HG03571 (cell line): ENCODE measurements around the gene ODC1.

ENCODE experiments used
- ATAC-seq: cut with Tn5 transposase; IDR thresholded peaks from one replicate; pipeline ENCODE4 v1.9.1; 2021; ENCODE audit not compliant: unreplicated experiment

The ODC1 gene

GRCh38 chr2:10417551-10418335 is 30.4 kb downstream of the ODC1 start:
- no peak for ATAC-seq

GRCh38 chr2:10415640-10416039 is 32.5 kb downstream of the ODC1 start:
- no peak for ATAC-seq

GRCh38 chr2:10415048-10415447 is 33.1 kb downstream of the ODC1 start:
- no peak for ATAC-seq

GRCh38 chr2:10414591-10414990 is 33.5 kb downstream of the ODC1 start:
- ATAC-seq: no peak

GRCh38 chr2:10413991-10414451 is 34.1 kb downstream of the ODC1 start:
- ATAC-seq: no peak

- ATAC-seq: no peak
Measured at GRCh38 chr2:10413503-10413902, 34.6 kb downstream of the ODC1 start.

- ATAC-seq: no peak
Measured at GRCh38 chr2:10412380-10412779, 35.7 kb downstream of the ODC1 start.

- ATAC-seq: no peak
Measured at GRCh38 chr2:10411557-10411956, 36.6 kb downstream of the ODC1 start.

- no peak for ATAC-seq
Measured at GRCh38 chr2:10410823-10411437, 37.2 kb downstream of the ODC1 start.

GRCh38 chr2:10410001-10410822 is 37.9 kb downstream of the ODC1 start:
- peak; percentile 67 for ATAC-seq

GRCh38 chr2:10408649-10409579 is 39.2 kb downstream of the ODC1 start:
- ATAC-seq: peak; percentile 46

- ATAC-seq: peak; percentile 39
Measured at GRCh38 chr2:10407841-10408648, 40.1 kb downstream of the ODC1 start.

GRCh38 chr2:10407432-10407831 is 40.7 kb downstream of the ODC1 start:
- ATAC-seq: no peak

GRCh38 chr2:10406491-10407188 is 41.5 kb downstream of the ODC1 start:
- no peak for ATAC-seq

GRCh38 chr2:10406016-10406415 is 42.1 kb downstream of the ODC1 start:
- ATAC-seq: no peak

- ATAC-seq: no peak
Measured at GRCh38 chr2:10405448-10405847, 42.7 kb downstream of the ODC1 start.

- no peak for ATAC-seq
Measured at GRCh38 chr2:10404324-10405143, 43.6 kb downstream of the ODC1 start.

GRCh38 chr2:10402653-10403215 is 45.4 kb downstream of the ODC1 start:
- no peak for ATAC-seq
